Rectal smooth muscle tissue (tissue), 1 donor: ENCODE measurements around the gene B4GALT3.

ENCODE experiments used
- H3K27ac ChIP-seq: one replicate; pipeline ENCODE4 v1.7.0; 2013; ENCODE audit warnings: low read depth, low read length, inconsistent platforms
- H3K27me3 ChIP-seq: one replicate; pipeline ENCODE4 v1.7.0; 2013; ENCODE audit warnings: low read length; ENCODE audit not compliant: control insufficient read depth, insufficient read depth
- H3K36me3 ChIP-seq: one replicate; pipeline ENCODE4 v1.7.0; 2013; ENCODE audit warnings: low read length; ENCODE audit not compliant: control insufficient read depth, insufficient read depth
- H3K4me1 ChIP-seq: one replicate; pipeline ENCODE4 v1.7.0; 2013; ENCODE audit warnings: low read length; ENCODE audit not compliant: control insufficient read depth, insufficient read depth
- H3K4me3 ChIP-seq: one replicate; pipeline ENCODE4 v1.7.0; 2013; ENCODE audit warnings: low read length
- H3K9ac ChIP-seq: one replicate; pipeline ENCODE4 v1.7.0; 2013; ENCODE audit warnings: low read length

The B4GALT3 gene

DNA sequence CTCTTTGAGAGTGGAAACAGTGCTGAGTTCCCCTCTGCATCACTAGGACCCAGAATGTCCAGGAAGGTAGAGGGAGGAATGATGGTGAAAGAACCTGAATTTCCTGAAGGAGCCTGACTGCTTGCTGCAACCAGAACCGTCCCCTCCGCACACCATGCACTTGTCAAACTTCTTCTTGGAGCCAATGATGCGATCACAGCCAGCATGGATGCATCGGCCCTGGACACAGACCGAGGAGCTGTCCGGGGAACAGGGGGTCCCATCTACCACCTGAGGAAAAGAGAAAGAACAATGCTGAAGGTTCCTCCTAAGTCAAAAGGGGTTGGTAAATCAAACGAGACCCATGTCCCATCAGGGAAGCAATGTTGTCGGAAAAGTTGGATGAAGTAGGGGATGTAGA lies 14.7 kb upstream of the B4GALT3 start:
- peaks cover 4% of the 10 kb centered on the region for H3K4me1 ChIP-seq
- H3K9ac ChIP-seq: no peak overlapping the region
- H3K4me3 ChIP-seq: no peak overlapping the region
- no peaks in the 10 kb centered on the region for H3K27me3 ChIP-seq
- no peak overlapping the region for H3K27ac ChIP-seq
- H3K36me3 ChIP-seq: no peaks in the 10 kb centered on the region

DNA sequence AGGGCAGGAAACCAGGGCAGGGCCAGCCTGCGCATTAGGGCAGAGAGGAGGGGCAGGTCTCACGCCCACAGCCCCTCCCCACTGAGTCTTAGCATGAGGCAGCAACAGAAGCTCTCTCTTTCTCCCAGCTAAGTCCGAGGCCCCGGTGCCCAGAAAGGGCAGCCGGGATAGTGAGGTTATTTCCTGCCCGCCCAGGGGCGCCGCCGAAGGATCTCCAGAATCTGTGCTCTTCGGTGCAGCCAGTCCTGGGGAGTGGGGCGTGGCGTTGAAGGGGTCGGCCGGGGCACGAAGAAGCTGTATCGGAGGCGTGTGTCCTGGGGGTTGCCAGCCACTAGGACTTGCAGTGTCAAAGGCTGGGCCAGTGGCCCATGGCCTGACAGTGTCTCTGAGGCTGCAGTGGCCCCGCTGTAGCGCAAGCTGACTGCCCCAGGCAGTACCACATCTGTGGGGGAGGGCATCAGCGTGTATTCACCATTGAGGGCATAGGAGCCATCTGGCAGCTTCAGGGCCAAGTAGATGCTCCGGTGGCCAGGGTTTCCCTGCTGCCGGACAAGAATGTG lies 13.7 kb upstream of the B4GALT3 start:
- no peak overlapping the region for H3K4me3 ChIP-seq
- H3K4me1 ChIP-seq: no peaks in the 10 kb centered on the region
- no peak overlapping the region for H3K27ac ChIP-seq
- no peaks in the 10 kb centered on the region for H3K36me3 ChIP-seq
- H3K9ac ChIP-seq: no peak overlapping the region
- H3K27me3 ChIP-seq: no peaks in the 10 kb centered on the region

DNA sequence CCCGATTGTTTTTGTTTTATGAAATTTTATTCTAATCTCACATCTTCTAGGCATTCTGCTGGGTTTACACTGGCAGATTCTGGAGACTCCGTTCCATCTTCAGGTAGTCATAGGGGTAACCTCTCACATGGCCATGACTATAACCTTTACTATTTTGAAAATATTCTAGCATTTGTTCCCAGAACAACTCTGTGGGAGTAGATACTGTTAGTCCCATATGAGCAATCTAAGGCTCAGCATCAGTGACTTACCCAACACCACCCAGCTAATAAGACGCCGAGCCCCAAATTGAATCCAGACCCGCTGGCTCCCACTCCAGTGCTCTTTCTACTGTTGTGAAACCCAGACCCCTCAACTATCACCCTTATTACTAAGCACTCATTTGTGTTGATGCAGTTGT lies 11.7 kb upstream of the B4GALT3 start:
- Histone ChIP-seq H3K27ac (no peak overlapping the region), H3K36me3 (no peaks in the 10 kb centered on the region), H3K4me1 (no peaks in the 10 kb centered on the region), H3K27me3 (no peaks in the 10 kb centered on the region), H3K9ac (no peak overlapping the region), H3K4me3 (no peak overlapping the region)

DNA sequence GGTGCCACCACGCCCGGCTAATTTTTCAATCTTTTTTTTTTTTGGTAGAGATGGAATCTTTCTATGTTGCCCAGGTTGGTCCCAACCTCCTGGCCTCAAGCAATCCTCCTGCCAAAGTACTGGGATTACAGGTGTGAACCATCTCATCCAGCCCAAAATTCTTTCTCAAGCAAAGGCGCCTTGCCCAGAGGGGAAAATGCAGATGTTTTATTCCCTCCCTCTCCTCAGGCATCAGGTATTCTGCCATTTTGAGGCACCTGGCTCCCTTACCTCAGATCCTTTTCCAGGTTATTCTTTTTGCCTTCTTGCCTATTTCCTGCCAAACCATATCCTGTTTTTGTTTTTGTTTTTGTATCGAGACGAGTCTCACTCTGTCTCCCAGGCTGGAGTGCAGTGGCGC lies 11.1 kb upstream of the B4GALT3 start:
- no peak overlapping the region for H3K27ac ChIP-seq

DNA sequence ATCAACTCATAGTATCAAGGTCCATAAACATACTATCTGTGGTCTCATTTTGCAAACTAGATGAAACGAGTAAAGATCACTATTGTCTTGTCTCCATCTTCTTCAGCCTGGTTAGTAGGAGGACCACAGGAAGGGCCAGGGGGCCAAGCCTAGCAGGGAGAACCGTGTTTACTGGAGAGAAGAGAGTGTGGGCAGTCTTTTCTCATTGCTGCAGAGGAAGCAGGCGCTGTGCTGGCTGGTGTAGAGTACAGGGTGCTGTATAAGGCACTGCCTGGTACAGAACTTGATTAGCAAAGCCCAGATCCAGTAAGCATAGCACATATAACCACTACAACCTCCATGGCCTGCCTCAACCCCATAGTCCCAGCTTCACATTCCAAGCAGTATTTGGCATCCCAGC lies 10.0 kb upstream of the B4GALT3 start:
- Histone ChIP-seq H3K27ac (no peak overlapping the region), H3K4me3 (no peak overlapping the region), H3K9ac (no peak overlapping the region), H3K27me3 (no peaks in the 10 kb centered on the region), H3K36me3 (no peaks in the 10 kb centered on the region), H3K4me1 (no peaks in the 10 kb centered on the region)

More for the DNA sequence above, 11.1 kb upstream of the B4GALT3 start:
- Histone ChIP-seq H3K9ac (no peak overlapping the region), H3K4me3 (no peak overlapping the region), H3K27me3 (no peaks in the 10 kb centered on the region), H3K36me3 (no peaks in the 10 kb centered on the region), H3K4me1 (no peaks in the 10 kb centered on the region)

DNA sequence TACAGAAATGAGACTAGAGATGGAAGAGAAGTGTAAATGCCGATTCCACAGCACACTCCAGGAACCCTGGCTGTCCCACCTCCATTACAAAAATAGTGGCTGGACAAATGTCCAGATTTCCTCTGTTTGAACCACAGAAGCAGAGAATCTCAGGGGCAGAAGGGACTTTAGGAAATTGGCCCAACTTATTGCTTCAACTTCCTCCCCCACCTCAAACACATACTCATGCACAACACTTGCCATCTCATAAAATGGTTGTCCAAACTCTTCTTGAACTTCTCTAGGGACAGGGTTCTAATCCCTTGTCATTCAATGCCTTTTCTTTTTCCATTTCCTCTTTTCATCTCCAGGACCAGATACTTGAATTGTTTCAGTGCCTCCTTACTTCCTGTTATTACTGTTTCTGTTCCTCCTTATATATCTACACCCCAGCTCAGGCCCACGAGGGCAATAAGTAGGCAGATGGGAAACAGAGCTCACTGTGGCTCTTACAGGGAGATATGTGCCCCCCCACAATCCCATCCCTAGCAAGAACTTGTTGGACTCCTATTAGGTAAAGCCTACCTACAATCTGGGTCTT lies 8.5 kb upstream of the B4GALT3 start:
- H3K27me3 ChIP-seq: no peaks in the 10 kb centered on the region
- H3K36me3 ChIP-seq: no peaks in the 10 kb centered on the region
- no peak overlapping the region for H3K27ac ChIP-seq
- H3K9ac ChIP-seq: no peak overlapping the region
- H3K4me3 ChIP-seq: no peak overlapping the region
- H3K4me1 ChIP-seq: no peaks in the 10 kb centered on the region

DNA sequence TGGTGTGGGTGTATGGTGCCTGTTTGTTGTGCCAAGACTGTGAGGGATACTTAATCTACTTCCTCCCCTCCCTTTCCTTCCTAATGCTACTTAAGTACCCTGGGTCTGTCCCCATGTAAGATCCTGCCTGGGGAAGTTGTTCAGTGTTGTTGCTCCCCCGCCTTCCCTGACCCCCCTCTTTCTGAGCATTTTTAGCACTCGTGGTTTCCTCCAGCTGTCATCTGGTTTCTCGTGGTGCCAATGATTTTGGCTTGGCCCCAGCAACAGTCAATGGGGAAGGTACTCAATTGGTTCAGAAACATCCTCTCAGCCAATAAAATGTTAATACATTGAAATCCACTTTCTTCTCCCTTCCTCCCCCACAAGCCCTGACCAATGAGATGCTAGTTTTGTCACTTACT lies 8.0 kb upstream of the B4GALT3 start:
- H3K27ac ChIP-seq: no peak overlapping the region
- no peaks in the 10 kb centered on the region for H3K27me3 ChIP-seq
- H3K9ac ChIP-seq: no peak overlapping the region
- no peaks in the 10 kb centered on the region for H3K36me3 ChIP-seq
- H3K4me3 ChIP-seq: no peak overlapping the region
- H3K4me1 ChIP-seq: no peaks in the 10 kb centered on the region

DNA sequence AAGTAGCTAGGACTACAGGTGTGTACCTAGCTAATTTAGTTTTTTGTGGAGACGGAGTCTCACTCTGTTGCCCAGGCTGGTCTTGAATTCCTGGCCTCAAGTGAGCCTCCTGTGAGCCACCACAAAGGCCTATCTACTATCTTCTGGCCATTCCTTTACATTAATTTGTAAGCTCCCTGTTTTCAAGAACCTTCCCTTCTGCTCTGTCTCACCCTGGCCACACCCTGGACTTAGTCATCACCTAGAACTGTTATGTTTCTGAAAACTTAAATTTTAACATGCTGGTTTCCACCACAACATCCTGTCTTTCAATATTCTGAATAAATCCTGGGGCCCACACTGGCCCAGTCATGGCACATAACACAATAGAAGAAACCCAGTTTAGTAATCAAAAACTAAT lies 4.9 kb upstream of the B4GALT3 start:
- Histone ChIP-seq H3K4me1 (peaks cover 4% of the 10 kb centered on the region), H3K36me3 (no peaks in the 10 kb centered on the region), H3K27ac (no peak overlapping the region), H3K27me3 (no peaks in the 10 kb centered on the region), H3K9ac (no peak overlapping the region), H3K4me3 (no peak overlapping the region)

DNA sequence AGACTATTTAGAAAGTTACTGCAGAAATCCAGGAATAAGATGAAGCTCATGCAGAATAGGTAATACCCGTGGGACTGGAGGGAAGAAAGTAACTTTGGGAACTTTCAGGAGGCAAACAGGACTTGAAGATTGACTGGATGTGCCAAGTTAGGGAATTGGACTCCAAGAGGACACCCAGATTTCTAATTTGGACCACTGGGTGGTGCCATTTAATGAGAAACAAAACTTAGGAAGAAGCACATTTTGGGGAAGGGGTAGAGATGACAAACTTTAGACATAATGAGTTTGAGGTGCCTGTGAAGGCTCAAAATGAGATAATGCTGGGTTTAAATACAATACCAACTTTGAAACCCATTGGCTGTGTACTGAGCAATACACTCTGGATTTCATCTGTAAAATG lies 3.3 kb upstream of the B4GALT3 start:
- H3K4me3 ChIP-seq: no peak overlapping the region
- H3K4me1 ChIP-seq: peaks cover 9% of the 10 kb centered on the region
- H3K9ac ChIP-seq: no peak overlapping the region
- no peak overlapping the region for H3K27ac ChIP-seq
- H3K27me3 ChIP-seq: no peaks in the 10 kb centered on the region
- H3K36me3 ChIP-seq: peaks cover under 1% of the 10 kb centered on the region

DNA sequence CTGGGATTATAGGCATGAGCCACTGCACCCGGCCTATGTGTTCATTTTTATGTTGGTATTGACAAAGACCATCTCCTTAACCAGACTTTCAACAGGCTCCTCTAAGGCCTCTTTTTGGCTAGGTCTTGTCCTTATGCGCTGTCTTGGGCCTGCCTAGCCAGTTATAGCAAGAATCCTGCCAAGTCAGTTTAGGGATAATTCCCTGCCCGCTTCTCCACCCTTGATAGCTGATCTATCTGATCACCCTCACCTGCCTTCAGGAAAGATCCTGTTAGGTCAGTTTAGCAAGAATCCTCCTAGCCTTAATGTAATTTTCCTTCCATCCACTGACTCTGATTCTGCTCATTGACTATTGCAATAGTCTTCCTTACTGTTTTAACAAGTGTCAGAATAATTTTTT lies 2.4 kb upstream of the B4GALT3 start:
- no peaks in the 10 kb centered on the region for H3K27me3 ChIP-seq
- no peak overlapping the region for H3K4me3 ChIP-seq
- H3K36me3 ChIP-seq: peaks cover 10% of the 10 kb centered on the region
- peaks cover 9% of the 10 kb centered on the region for H3K4me1 ChIP-seq
- no peak overlapping the region for H3K9ac ChIP-seq
- H3K27ac ChIP-seq: no peak overlapping the region

DNA sequence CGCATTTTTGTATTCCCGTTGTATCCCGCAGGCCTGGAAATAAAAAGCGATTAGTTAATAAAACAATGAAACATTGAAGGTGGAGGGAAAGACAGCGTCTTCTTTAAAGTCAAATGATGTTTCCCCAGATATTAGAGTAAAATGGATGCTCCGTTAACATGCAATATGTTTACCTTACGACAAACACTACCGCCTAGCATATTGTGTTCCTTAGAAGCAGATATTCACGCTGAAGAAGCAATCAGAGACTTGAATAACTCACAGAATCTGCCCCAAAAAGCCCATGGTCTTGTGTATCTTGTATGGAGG lies 583 bp upstream of the B4GALT3 start:
- Histone ChIP-seq H3K36me3 (peaks cover 16% of the 10 kb centered on the region), H3K4me1 (peaks cover 9% of the 10 kb centered on the region), H3K27ac (peak overlapping the region; percentile 89), H3K27me3 (no peaks in the 10 kb centered on the region), H3K9ac (peak overlapping the region; percentile 81), H3K4me3 (peak overlapping the region; percentile 98)

DNA sequence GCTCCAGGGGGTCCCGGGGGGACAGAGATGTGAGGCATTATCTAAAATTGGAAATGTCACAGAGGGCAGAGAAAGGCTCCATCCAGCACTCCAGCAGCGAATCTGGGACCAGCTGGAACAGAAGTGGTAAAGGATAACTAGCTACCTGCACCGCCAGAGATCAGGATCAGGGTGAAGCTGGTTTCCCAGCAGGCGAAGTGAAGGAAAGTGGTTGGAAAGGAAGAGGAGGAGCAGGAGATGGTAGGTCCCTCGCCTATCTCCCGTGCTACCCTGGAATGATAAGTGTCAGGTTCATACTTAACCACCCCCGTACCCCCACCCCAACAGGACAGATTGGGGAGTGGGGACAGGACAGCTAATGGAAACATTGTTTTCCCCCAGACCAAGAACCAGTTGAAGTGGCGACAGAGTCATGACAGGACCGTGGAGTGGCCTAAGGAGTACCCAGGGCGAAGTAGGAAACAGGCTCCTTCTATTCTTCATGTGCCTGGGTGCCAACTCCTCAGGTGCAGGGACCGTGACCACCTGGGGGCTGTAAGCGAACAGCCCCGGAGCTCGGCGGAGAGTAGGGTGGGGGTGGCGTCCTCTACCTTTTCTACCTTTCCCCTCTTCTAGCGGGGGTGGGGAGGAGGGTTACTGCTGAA lies 717 bp downstream of the B4GALT3 start:
- peaks cover 17% of the 10 kb centered on the region for H3K36me3 ChIP-seq
- H3K4me3 ChIP-seq: peak overlapping the region; percentile 98
- peak overlapping the region; percentile 89 for H3K27ac ChIP-seq
- peaks cover 9% of the 10 kb centered on the region for H3K4me1 ChIP-seq
- no peaks in the 10 kb centered on the region for H3K27me3 ChIP-seq
- peak overlapping the region; percentile 91 for H3K9ac ChIP-seq
